Measurements from ENCODE around the gene SPINT2. TPM values are rescaled to one million over a fixed set of nuclear protein-coding genes. Genes with fewer than 3 reads are reported as not detected.

The SPINT2 gene
- total RNA-seq, 2 experiments from 2014 or later = 36.7 to 77.2 TPM

DNA sequence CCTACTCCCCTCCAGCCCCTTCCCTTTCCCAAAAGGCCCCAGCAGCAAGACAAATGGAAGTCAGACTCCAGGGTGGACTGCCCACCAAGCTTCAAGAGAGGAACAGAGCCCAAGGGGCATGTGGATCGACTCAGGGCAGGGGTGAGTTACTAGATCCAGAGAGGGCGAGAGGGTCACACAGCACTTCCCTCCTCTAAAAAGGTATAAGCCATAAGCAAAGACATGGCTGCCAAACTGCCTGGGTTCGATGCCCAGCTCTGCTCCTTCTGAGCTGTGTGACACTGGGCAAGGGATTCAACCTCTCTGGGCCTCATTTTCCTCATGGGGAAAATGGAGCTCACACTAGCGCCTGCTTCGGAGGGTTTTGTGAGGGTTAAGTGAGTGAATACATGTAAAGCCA lies 12.0 kb upstream of the SPINT2 start:
- H3K4me2 ChIP-seq (ENCODE audit: low read length) = no peak overlapping the region
- no peak overlapping the region for H3K27ac ChIP-seq (ENCODE audit: low read depth, low read length, poor library complexity, severe bottlenecking)
- no peaks in the 10 kb centered on the region for H3K9me3 ChIP-seq (ENCODE audit: low read length)
- H3K4me1 ChIP-seq (ENCODE audit: insufficient read depth, low read length, poor library complexity, severe bottlenecking) = peaks cover 5% of the 10 kb centered on the region
- H4K20me1 ChIP-seq (ENCODE audit: insufficient read depth, low read length) = no peaks in the 10 kb centered on the region
- no peaks in the 10 kb centered on the region for H3K9me2 ChIP-seq (ENCODE audit: insufficient read depth, low read length)
- no peaks in the 10 kb centered on the region for H3K36me3 ChIP-seq (ENCODE audit: insufficient read depth, low read length)
- intact Hi-C loops (cut with micrococcal nuclease; ENCODE audit: unreplicated experiment) = no loop called here
- ChIA-PET CTCF (ENCODE audit: unreplicated experiment) (no interaction called here), POLR2A (interaction anchor here (1.6 kb wide), 1 partner anchor 13 kb away, joined by 6 read pairs; no protein-coding TSS in a partner anchor)
- no peaks in the 10 kb centered on the region for H3K79me2 ChIP-seq (ENCODE audit: insufficient read depth, low read depth, low read length)
- BruUV-seq (replicated peaks) = no TSS peak
- TF ChIP-seq, protein P1, sequence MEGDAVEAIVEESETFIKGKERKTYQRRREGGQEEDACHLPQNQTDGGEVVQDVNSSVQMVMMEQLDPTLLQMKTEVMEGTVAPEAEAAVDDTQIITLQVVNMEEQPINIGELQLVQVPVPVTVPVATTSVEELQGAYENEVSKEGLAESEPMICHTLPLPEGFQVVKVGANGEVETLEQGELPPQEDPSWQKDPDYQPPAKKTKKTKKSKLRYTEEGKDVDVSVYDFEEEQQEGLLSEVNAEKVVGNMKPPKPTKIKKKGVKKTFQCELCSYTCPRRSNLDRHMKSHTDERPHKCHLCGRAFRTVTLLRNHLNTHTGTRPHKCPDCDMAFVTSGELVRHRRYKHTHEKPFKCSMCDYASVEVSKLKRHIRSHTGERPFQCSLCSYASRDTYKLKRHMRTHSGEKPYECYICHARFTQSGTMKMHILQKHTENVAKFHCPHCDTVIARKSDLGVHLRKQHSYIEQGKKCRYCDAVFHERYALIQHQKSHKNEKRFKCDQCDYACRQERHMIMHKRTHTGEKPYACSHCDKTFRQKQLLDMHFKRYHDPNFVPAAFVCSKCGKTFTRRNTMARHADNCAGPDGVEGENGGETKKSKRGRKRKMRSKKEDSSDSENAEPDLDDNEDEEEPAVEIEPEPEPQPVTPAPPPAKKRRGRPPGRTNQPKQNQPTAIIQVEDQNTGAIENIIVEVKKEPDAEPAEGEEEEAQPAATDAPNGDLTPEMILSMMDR (conservative IDR thresholded peaks at IDR 0.05; ENCODE audit: low read length) = no peak
- no peak for TF ChIP-seq EZH2phosphoT487 (IDR thresholded peaks at IDR 0.05; ENCODE audit: borderline replicate concordance, low read depth, low read length)
- no peak for DNase-seq (ENCODE audit: low spot score)
- no peak overlapping the region for H3K4me3 ChIP-seq (ENCODE audit: low read depth, low read length, poor library complexity, severe bottlenecking)
- H2AFZ ChIP-seq (ENCODE audit: low read length) = no peak overlapping the region

DNA sequence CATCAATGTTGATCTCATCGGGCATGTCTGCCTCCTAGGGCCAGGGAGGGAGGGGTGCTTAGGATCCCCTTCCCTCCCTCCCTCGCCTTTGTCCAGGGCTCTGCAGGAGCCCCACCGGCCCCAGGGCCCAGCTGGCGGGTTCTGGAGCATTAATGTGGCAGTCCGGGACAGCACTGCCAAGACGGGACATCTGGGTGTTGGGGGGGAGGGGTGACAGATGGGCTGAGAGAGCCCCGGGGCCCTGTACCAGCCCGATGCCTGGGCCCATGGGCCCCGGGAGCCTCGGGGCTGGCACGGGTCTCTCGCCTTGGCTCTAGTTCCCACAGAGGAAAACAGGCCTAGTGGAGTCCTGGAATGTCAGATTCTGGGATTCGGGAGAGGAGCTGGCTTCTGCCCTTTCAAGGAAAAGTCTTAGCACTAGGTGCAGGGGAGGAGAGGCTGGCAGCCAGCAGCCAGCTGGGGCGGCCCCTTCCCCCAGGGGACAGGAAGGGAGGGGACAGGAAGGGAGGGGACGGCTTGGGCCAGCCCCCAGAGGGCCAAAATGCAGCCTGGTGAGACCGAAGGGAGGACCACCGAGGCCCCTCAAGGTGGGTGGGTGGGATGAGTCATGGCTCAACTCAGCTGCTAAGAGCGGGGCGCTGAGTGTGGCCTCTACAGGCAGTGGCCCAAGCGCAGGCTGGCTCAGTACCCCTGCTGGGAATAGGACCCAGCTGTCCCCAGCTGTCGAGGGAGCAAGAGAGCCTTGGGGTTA lies 11.3 kb upstream of the SPINT2 start:
- Histone ChIP-seq H4K20me1 (ENCODE audit: insufficient read depth, low read length) (no peaks in the 10 kb centered on the region), H3K4me3 (ENCODE audit: low read depth, low read length, poor library complexity, severe bottlenecking) (no peak overlapping the region), H3K36me3 (ENCODE audit: insufficient read depth, low read length) (no peaks in the 10 kb centered on the region), H2AFZ (ENCODE audit: low read length) (no peak overlapping the region), H3K4me2 (ENCODE audit: low read length) (0 out of 2 replicates have a peak overlapping the region, but pooled peaks have one; percentile 11), H3K9me2 (ENCODE audit: insufficient read depth, low read length) (no peaks in the 10 kb centered on the region), H3K9me3 (ENCODE audit: low read length) (no peaks in the 10 kb centered on the region), H3K27ac (ENCODE audit: low read depth, low read length, poor library complexity, severe bottlenecking) (no peak overlapping the region), H3K4me1 (ENCODE audit: insufficient read depth, low read length, poor library complexity, severe bottlenecking) (peaks cover 5% of the 10 kb centered on the region), H3K79me2 (ENCODE audit: insufficient read depth, low read depth, low read length) (no peaks in the 10 kb centered on the region)
- POLR2A ChIA-PET = interaction anchor here (1.6 kb wide), 1 partner anchor 13 kb away, joined by 6 read pairs; no protein-coding TSS in a partner anchor
- intact Hi-C loops (cut with micrococcal nuclease; ENCODE audit: unreplicated experiment) = no loop called here
- BruUV-seq (replicated peaks) = no TSS peak
- TF ChIP-seq EZH2phosphoT487 (IDR thresholded peaks at IDR 0.05; ENCODE audit: borderline replicate concordance, low read depth, low read length) = no peak
- TF ChIP-seq, protein P1 (conservative IDR thresholded peaks at IDR 0.05; ENCODE audit: low read length) = no peak
- no peak for DNase-seq (ENCODE audit: low spot score)
- CTCF ChIA-PET (ENCODE audit: unreplicated experiment) = no interaction called here

DNA sequence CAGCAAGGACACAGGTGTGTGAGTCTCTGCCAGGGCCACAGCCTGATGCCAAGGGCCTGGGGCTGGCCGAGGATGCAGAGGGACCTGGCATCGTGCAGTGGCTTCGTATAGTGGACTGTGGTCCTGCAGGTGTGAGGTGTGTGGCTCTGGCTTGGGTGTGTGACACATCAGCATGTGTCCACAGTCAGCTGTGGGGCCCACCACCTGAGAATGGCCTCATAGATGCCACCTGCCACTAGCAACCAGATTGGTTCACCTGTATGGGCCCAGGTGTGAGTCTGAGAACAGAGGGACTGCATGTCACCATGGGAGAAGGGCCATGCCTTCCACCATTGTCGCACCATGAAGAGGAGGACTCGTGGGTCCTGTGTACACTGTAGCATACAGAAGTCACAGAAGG lies 10.6 kb upstream of the SPINT2 start:
- Histone ChIP-seq H3K27ac (ENCODE audit: low read depth, low read length, poor library complexity, severe bottlenecking) (no peak overlapping the region), H3K4me3 (ENCODE audit: low read depth, low read length, poor library complexity, severe bottlenecking) (no peak overlapping the region), H3K4me2 (ENCODE audit: low read length) (no peak overlapping the region), H3K9me3 (ENCODE audit: low read length) (no peaks in the 10 kb centered on the region), H4K20me1 (ENCODE audit: insufficient read depth, low read length) (no peaks in the 10 kb centered on the region), H3K9me2 (ENCODE audit: insufficient read depth, low read length) (no peaks in the 10 kb centered on the region), H3K79me2 (ENCODE audit: insufficient read depth, low read depth, low read length) (no peaks in the 10 kb centered on the region), H3K36me3 (ENCODE audit: insufficient read depth, low read length) (no peaks in the 10 kb centered on the region), H3K4me1 (ENCODE audit: insufficient read depth, low read length, poor library complexity, severe bottlenecking) (peaks cover 5% of the 10 kb centered on the region), H2AFZ (ENCODE audit: low read length) (no peak overlapping the region)
- ChIA-PET CTCF (ENCODE audit: unreplicated experiment) (no interaction called here), POLR2A (no interaction called here)
- no TSS peak for BruUV-seq (replicated peaks)
- no peak for TF ChIP-seq EZH2phosphoT487 (IDR thresholded peaks at IDR 0.05; ENCODE audit: borderline replicate concordance, low read depth, low read length)
- TF ChIP-seq, protein P1 (conservative IDR thresholded peaks at IDR 0.05; ENCODE audit: low read length) = no peak
- no peak for DNase-seq (ENCODE audit: low spot score)
- intact Hi-C loops (cut with micrococcal nuclease; ENCODE audit: unreplicated experiment) = no loop called here
